A673 (cell line): Measurements from ENCODE around the gene CDADC1. TPM values are rescaled to one million over a fixed set of nuclear protein-coding genes. Genes with fewer than 3 reads are reported as not detected.

ENCODE experiments used
- BruUV-seq: library from RNA; stranded (reverse); fragments of 400-500 nt; replicated peaks from 2 replicates; lab custom pipeline; 2021; lab: Mats Ljungman, UMichigan
- CTCF ChIA-PET: fragments of 300-600 bp; sonication (Branson Sonifier 250); formaldehyde crosslinking; loops from one replicate; lab custom pipeline; 2022; ENCODE audit warnings: antibody characterized with exemption; lab: Charles Lee
- POLR2A ChIA-PET: fragments of 300-600 bp; sonication (Branson Sonifier 250); formaldehyde crosslinking; loops from one replicate; lab custom pipeline; 2022; ENCODE audit warnings: antibody characterized with exemption; ENCODE audit not compliant: low non-redundant PET; lab: Charles Lee
- DNase-seq: peaks from one replicate; pipeline ENCODE4 v3.0.0-alpha.2; 2015; ENCODE audit warnings: low spot score
- H3K27ac ChIP-seq: fragments of 200-600 bp; sonication (generic); 2 replicates; pipeline ENCODE4 v1.5.1; 2016; ENCODE audit warnings: mixed run types, low read depth, mild to moderate bottlenecking, mixed read lengths, antibody characterized with exemption, low read length; ENCODE audit not compliant: poor library complexity, severe bottlenecking
- H3K27me3 ChIP-seq: fragments of 200-600 bp; sonication (generic); replicated peaks from 2 replicates; pipeline ENCODE4 v1.6.1; 2017; ENCODE audit warnings: mixed run types, low read depth, mild to moderate bottlenecking, mixed read lengths, antibody characterized with exemption, low read length; ENCODE audit not compliant: insufficient read depth, poor library complexity
- H3K36me3 ChIP-seq: fragments of 200-600 bp; sonication (generic); 2 replicates; pipeline ENCODE4 v1.6.1; 2016; ENCODE audit warnings: mixed run types, mild to moderate bottlenecking, mixed read lengths, antibody characterized with exemption, low read length; ENCODE audit not compliant: insufficient read depth, poor library complexity, severe bottlenecking
- H3K4me1 ChIP-seq: fragments of 200-600 bp; sonication (generic); 2 replicates; pipeline ENCODE4 v1.6.1; 2017; ENCODE audit warnings: mixed run types, mild to moderate bottlenecking, mixed read lengths, antibody characterized with exemption, low read length; ENCODE audit not compliant: insufficient read depth, poor library complexity, severe bottlenecking
- H3K4me3 ChIP-seq: fragments of 200-600 bp; sonication (generic); 2 replicates; pipeline ENCODE4 v1.5.1; 2016; ENCODE audit warnings: low read depth, mixed run types, mild to moderate bottlenecking, mixed read lengths, low read length; ENCODE audit not compliant: poor library complexity, severe bottlenecking
- H3K9me3 ChIP-seq: fragments of 200-600 bp; sonication (generic); 2 replicates; pipeline ENCODE4 v1.6.1; 2016; ENCODE audit warnings: mixed run types, low read depth, mild to moderate bottlenecking, mixed read lengths, antibody characterized with exemption, low read length; ENCODE audit not compliant: poor library complexity, severe bottlenecking
- CTCF ChIP-seq: fragments of 300-800, 200-600 bp; sonication (generic); conservative IDR thresholded peaks from 2 replicates; pipeline ENCODE4 v1.5.1; 2017; ENCODE audit warnings: low read depth, mild to moderate bottlenecking, antibody characterized with exemption, low read length, moderate library complexity, mixed read lengths
- EZH2 ChIP-seq: fragments of 200-600 bp; sonication (generic); IDR thresholded peaks from 2 replicates; pipeline ENCODE4 v1.6.1; 2017; ENCODE audit warnings: borderline replicate concordance, low read depth, mild to moderate bottlenecking, mixed read lengths, antibody characterized with exemption, low read length; ENCODE audit not compliant: poor library complexity, severe bottlenecking
- intact Hi-C: fragments of 100-400 bp; cut with micrococcal nuclease; formaldehyde crosslinking; loops from one replicate; pipeline ENCODE4 v1.10.0; 2022; ENCODE audit not compliant: unreplicated experiment
- total RNA-seq: library from RNA; stranded (reverse); gene quantifications from 2 replicates; pipeline ENCODE4 v1.2.3, GENCODE V29; 2021

The CDADC1 gene
- total RNA-seq, 1 experiment from 2014 or later = 19.2 TPM

- Histone ChIP-seq H3K27me3 (no peaks in the 10 kb centered on the region), H3K4me3 (no peak overlapping the region), H3K9me3 (no peaks in the 10 kb centered on the region), H3K36me3 (peaks cover 16% of the 10 kb centered on the region), H3K27ac (no peak overlapping the region), H3K4me1 (no peaks in the 10 kb centered on the region)
- ChIA-PET POLR2A (no interaction called here), CTCF (no interaction called here)
- intact Hi-C loops = no loop called here
- no peak for TF ChIP-seq CTCF
- TF ChIP-seq EZH2 = no peak
- no TSS peak for BruUV-seq
- no peak for DNase-seq
These were observed 6.3 kb downstream of the CDADC1 start for GRCh38 chr13:49254007-49254406.

DNA sequence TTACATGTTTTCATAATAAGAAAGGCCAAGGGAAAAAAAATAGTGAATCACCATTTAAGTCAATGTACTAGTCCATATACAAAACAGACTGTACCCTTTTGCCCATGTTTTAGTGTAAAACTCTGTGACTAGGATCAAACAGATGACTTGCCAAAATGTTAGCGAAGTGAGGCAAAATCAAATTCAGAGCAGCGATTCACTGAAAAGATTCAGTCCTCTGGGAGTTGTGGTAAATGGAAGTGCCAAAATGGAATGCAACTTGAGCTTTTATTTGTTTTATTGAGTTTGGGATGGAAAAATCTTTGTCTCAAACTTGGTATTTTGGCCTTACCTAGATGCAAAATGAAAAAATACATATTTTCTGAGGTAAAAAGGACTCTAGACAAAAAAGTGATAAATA, 9.1 kb downstream of the CDADC1 start:
- BruUV-seq = no TSS peak
- H3K9me3 ChIP-seq = no peaks in the 10 kb centered on the region
- no peak overlapping the region for H3K27ac ChIP-seq
- DNase-seq = no peak
- POLR2A ChIA-PET = no interaction called here
- no peak overlapping the region for H3K4me3 ChIP-seq
- TF ChIP-seq EZH2 (no peak), CTCF (no peak)
- intact Hi-C loops = no loop called here
- H3K4me1 ChIP-seq = no peaks in the 10 kb centered on the region
- CTCF ChIA-PET = no interaction called here
- peaks cover 16% of the 10 kb centered on the region for H3K36me3 ChIP-seq
- no peaks in the 10 kb centered on the region for H3K27me3 ChIP-seq

GRCh38 chr13:49258089-49258796, 10.5 kb downstream of the CDADC1 start:
- Histone ChIP-seq H3K4me3 (no peak overlapping the region), H3K4me1 (no peaks in the 10 kb centered on the region), H3K27ac (no peak overlapping the region), H3K9me3 (no peaks in the 10 kb centered on the region), H3K36me3 (peaks cover 16% of the 10 kb centered on the region), H3K27me3 (no peaks in the 10 kb centered on the region)
- TF ChIP-seq EZH2 (no peak), CTCF (no peak)
- intact Hi-C loops = no loop called here
- BruUV-seq = no TSS peak
- CTCF ChIA-PET = no interaction called here
- DNase-seq = no peak
- POLR2A ChIA-PET = no interaction called here
